Fibroblast of mammary gland (primary cell): ENCODE measurements around the gene EPS8L1.

Experiments
- DNase-seq: peaks from one replicate; pipeline ENCODE4 v3.0.0-alpha.2; 2010; ENCODE audit warnings: low read depth
- H3K4me3 ChIP-seq: 2 replicates; pipeline ENCODE4 v1.5.1; 2011; ENCODE audit warnings: low read depth, mild to moderate bottlenecking, low read length, moderate library complexity; ENCODE audit not compliant: control insufficient read depth
- TF ChIP-seq, protein P1 (sequence below): conservative IDR thresholded peaks from 2 replicates; pipeline ENCODE4 v1.5.1; 2011; ENCODE audit warnings: low read depth, low read length, inconsistent platforms; ENCODE audit not compliant: control insufficient read depth, insufficient read depth

EPS8L1 gene

DNA sequence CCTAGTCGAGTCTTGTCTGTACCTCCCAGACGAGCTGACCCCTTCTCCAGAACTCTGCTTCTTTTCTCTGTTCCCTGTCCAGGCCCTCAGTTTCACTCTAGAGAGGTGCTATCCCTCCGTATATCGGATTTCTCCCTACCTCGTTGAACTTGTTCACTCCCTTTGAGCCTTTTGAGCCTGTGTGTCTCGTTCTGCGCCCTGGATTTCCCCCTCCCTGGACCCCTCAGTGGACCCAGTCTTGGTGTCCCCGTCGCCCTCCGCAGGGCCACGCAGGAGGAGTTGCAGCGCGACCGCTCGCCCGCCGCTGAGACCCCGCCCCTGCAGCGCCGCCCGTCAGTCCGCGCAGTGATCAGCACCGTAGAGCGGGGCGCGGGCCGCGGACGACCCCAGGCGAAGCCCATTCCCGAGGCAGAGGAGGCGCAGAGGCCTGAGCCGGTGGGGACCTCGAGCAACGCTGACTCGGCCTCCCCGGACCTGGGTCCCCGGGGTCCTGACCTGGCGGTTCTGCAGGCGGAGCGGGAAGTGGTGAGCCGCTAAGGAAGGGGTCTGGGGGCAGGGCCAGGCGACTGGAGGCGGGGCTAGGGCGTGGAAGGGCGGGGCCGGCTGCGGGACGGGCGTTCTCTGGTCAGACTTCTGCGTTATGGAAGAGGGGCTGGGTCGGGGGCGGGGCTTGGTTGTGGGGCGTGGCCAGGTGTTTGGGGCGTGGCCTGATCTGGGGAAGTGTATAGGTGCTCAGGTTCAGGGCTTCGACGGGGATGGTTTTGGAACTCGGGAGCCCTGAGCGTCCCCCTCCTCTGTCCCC, 5.5 kb downstream of the EPS8L1 start:
- TF ChIP-seq, protein P1, sequence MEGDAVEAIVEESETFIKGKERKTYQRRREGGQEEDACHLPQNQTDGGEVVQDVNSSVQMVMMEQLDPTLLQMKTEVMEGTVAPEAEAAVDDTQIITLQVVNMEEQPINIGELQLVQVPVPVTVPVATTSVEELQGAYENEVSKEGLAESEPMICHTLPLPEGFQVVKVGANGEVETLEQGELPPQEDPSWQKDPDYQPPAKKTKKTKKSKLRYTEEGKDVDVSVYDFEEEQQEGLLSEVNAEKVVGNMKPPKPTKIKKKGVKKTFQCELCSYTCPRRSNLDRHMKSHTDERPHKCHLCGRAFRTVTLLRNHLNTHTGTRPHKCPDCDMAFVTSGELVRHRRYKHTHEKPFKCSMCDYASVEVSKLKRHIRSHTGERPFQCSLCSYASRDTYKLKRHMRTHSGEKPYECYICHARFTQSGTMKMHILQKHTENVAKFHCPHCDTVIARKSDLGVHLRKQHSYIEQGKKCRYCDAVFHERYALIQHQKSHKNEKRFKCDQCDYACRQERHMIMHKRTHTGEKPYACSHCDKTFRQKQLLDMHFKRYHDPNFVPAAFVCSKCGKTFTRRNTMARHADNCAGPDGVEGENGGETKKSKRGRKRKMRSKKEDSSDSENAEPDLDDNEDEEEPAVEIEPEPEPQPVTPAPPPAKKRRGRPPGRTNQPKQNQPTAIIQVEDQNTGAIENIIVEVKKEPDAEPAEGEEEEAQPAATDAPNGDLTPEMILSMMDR, result no peak
- peak overlapping the region; percentile 40 for H3K4me3 ChIP-seq
- peak; percentile 54 for DNase-seq

DNA sequence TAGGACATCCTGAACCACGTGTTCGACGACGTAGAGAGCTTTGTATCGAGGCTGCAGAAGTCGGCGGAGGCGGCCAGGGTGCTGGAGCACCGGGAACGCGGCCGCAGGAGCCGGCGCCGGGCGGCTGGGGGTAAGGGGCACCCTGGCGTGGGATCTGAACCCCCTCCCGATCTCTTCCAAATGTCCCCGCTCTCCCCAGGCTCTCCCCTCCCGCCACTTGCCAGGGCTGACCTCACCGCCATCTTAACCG, 6.0 kb downstream of the EPS8L1 start:
- DNase-seq, result no peak
- no peak overlapping the region for H3K4me3 ChIP-seq
- TF ChIP-seq, protein P1, result no peak

DNA sequence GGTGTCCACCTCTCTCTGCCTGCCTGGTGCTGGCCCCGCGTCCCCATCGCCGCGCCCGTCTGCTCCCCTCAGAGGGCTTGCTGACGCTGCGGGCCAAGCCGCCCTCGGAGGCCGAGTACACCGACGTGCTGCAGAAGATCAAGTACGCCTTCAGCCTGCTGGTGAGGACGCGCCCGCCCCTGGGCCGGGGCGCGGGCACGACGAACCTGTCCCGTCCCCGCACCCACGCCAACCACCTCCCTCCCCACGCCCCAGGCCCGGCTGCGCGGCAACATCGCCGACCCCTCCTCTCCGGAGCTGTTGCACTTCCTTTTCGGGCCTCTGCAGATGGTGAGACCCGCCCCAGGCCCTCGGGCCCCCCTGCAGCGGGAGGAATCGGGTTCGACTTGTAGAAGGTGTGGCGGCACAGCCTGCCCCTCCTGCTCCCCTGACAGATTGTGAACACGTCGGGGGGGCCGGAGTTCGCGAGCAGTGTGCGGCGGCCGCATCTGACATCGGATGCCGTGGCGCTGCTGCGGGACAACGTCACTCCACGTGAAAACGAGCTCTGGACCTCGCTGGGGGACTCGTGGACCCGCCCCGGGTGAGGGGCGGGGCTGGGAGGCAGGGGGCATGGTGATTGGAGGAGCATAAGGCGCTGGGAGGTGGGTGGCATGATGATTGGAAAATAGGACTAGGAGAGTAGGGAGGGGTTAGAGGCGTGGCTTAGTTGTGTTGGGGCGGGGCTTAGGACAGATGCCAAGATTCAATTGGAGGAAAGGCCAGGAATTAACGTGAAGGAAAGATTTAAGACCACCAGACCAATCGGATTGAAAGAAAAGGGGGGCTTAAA, 6.6 kb downstream of the EPS8L1 start:
- TF ChIP-seq, protein P1, result no peak
- H3K4me3 ChIP-seq, result no peak overlapping the region
- peak; percentile 57 for DNase-seq

DNA sequence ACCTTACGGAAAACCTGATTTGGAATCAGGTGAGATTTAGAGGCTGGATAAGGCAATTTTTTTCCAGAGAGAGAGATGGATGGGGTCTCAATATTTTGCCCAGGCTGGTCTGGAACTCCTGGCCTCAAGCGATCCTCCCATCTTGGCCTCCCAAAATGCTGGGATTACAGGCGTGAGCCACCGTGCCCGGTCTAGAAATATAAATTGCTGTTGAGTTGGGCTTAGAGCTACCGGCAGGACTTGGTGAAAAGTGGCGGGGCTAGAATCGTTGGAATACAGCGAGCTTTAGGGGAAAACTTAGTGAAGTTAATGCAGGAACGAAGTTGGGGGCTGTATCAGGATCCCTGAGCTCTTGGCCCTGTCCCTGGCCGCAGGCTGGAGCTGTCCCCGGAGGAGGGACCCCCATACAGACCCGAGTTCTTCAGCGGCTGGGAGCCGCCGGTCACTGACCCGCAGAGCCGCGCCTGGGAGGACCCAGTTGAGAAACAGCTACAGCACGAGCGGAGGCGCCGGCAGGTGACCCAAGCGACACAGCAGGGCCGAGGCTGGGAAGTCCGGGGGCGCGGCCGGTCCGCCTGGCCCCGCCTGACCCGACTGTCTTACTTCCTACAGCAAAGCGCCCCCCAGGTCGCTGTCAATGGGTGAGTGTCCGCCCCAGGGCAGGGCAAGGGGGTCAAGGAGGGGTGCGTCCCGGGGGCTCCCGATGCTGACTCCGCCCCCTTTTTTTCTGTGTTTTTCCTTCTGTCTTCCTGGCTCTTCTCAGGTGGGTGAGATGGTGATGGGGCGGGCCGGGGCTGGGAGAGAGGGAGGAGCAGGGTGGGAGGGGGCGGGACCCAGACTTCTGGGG, 7.6 kb downstream of the EPS8L1 start:
- no peak for DNase-seq
- TF ChIP-seq, protein P1, result no peak
- no peak overlapping the region for H3K4me3 ChIP-seq

DNA sequence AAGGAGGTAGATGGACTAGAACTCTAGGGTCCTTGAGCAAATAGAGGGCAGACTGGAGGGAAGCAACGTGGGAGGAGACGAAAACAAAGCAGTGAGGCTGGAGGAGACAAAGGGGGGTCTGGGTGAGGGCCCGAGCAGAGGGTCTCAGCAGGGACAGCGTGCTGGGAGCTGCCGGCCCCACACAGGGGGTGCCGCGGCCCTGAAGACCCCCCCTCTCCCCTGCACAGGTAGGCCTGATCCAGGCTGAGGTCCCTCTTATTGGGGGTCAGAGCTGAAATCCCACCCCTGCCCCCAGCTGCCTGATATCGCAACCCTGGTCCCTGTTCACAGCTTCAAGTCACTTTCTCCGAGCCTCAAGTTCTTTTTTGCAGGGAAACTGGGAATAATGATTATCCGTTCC, 8.7 kb downstream of the EPS8L1 start:
- TF ChIP-seq, protein P1, result no peak
- H3K4me3 ChIP-seq, result no peak overlapping the region
- DNase-seq, result no peak

DNA sequence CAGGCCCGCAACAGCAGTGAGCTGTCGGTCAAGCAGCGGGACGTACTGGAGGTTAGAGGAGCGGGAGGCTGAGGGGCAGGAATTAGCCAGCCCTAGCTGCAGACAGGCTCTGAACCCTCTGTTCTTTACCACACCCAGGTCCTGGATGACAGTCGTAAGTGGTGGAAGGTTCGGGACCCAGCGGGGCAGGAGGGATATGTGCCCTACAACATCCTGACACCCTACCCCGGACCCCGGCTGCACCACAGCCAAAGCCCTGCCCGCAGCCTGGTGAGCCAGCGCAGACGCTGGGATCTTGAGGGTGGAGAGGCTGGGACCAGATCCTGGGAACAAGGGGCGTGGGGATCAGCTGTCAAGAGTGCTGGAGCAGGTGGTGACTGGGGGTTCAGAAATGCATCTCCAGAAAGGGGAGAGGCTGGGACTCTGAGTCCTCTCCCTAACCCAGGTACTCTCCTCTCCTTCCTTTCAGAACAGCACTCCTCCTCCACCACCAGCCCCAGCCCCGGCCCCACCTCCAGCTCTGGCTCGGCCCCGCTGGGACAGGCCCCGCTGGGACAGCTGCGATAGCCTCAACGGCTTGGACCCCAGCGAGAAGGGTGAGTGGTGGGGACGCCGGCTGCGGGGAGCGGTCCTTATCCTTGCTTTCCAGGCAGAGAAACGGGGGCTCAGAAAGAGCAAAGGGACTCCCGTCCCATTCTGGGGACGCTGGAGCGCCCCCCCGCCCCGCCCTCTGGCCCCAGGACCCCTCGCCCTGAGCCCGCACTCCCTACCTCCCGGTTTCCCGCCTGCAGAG, 10.4 kb downstream of the EPS8L1 start:
- H3K4me3 ChIP-seq, result peak overlapping the region; percentile 47
- TF ChIP-seq, protein P1, result no peak
- DNase-seq, result no peak
